ENCODE data around the gene CD2. TPM values are rescaled to one million over a fixed set of nuclear protein-coding genes. Genes with fewer than 3 reads are reported as not detected.

CD2 gene
- total RNA-seq, 2 donors from 2014 or later, result 232 to 298 TPM

DNA sequence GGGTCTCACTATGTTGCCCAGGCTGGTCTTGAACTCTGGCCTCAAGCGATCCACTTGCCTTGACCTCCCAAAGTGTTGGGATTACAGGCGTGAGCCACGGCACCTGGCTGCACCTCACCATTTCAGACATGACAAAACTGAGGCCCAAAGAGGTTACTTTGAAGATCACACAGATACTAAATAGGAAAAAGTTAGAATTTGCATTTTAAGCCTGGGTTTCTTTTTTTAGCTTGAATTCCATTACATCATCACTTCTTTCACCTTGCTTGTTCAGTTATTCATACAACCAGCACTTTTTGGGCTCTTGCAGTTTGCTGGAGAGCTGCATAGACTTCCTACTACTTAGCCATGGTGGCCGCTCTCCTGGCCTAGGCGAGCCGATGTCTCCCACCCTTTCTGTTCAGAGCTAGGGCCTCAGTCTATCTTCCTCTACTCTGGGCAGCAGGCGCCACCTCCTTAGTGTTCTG lies 16.3 kb upstream of the CD2 start:
- Mint-ChIP-seq H3K27me3 (ENCODE audit: low read depth) (no peaks in the 10 kb centered on the region), H3K4me3 (peak overlapping the region; percentile 78 to 93), H3K36me3 (ENCODE audit: insufficient read depth in 2 of 2) (peaks cover 11 to 23% of the 10 kb centered on the region in 2 donors), H3K27ac (peak overlapping the region; percentile 100), H3K4me1 (ENCODE audit: low read depth) (peaks cover 65% of the 10 kb centered on the region), H3K9me3 (peaks cover 8 to 9% of the 10 kb centered on the region in 2 donors)
- ATAC-seq (replicated peaks in 1 of 2) (peak; percentile 59 to 66), DNase-seq (peak; percentile 55 to 70)

- no peaks in the 10 kb centered on the region for H3K27me3 Mint-ChIP-seq (ENCODE audit: low read depth)
- peaks cover 20 to 32% of the 10 kb centered on the region in 2 donors for H3K36me3 Mint-ChIP-seq (ENCODE audit: insufficient read depth in 2 of 2)
- peak overlapping the region; percentile 78 to 93 for H3K4me3 Mint-ChIP-seq
- peak; percentile 71 to 72 for ATAC-seq (replicated peaks in 1 of 2)
- peaks cover 9 to 16% of the 10 kb centered on the region in 2 donors for H3K9me3 Mint-ChIP-seq
- H3K27ac Mint-ChIP-seq, result peak overlapping the region; percentile 100
- peaks cover 65% of the 10 kb centered on the region for H3K4me1 Mint-ChIP-seq (ENCODE audit: low read depth)
- DNase-seq, result peak; percentile 75 to 82
Observed at GRCh38 chr1:116738673-116739370, 15.4 kb upstream of the CD2 start.

- Mint-ChIP-seq H3K4me1 (ENCODE audit: low read depth) (peaks cover 65% of the 10 kb centered on the region), H3K27ac (peak overlapping the region; percentile 100), H3K9me3 (peaks cover 9 to 22% of the 10 kb centered on the region in 2 donors), H3K27me3 (ENCODE audit: low read depth) (no peaks in the 10 kb centered on the region), H3K4me3 (peak overlapping the region; percentile 78 to 93), H3K36me3 (ENCODE audit: insufficient read depth in 2 of 2) (peaks cover 25 to 35% of the 10 kb centered on the region in 2 donors)
- DNase-seq (no peak), ATAC-seq (replicated peaks in 1 of 2) (no peak)
Observed at GRCh38 chr1:116739371-116740012, 14.7 kb upstream of the CD2 start.

DNA sequence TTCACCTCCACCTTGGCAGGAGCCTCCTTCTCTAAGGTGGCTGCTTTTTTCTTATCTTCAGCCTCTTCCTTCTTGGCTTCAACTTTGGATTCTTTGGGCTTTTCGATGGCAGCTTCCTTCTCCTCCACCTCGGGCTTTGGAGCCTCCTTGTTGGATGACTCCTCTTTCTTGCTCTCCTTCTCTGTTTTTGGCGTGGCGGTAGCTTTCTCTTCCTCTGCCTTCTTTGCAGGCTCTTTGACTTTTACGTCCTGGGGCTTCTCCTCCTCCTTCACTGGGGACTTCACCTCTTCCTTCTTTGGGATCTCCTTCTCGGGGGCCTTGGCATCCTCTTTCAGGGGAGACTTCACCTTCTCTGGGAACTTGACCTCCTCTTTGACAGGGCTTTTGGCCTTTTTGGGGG lies 13.9 kb upstream of the CD2 start:
- Mint-ChIP-seq H3K36me3 (ENCODE audit: insufficient read depth in 2 of 2) (peaks cover 32 to 42% of the 10 kb centered on the region in 2 donors), H3K27me3 (ENCODE audit: low read depth) (no peaks in the 10 kb centered on the region), H3K4me1 (ENCODE audit: low read depth) (peaks cover 62% of the 10 kb centered on the region), H3K9me3 (peaks cover 12 to 29% of the 10 kb centered on the region in 2 donors), H3K27ac (peak overlapping the region; percentile 100), H3K4me3 (peak overlapping the region; percentile 78 to 93)
- DNase-seq (no peak), ATAC-seq (replicated peaks in 1 of 2) (no peak)

- Mint-ChIP-seq H3K4me3 (peak overlapping the region; percentile 78 to 93), H3K9me3 (peaks cover 17 to 33% of the 10 kb centered on the region in 2 donors), H3K36me3 (ENCODE audit: insufficient read depth in 2 of 2) (peaks cover 36 to 46% of the 10 kb centered on the region in 2 donors), H3K27ac (peak overlapping the region; percentile 100), H3K27me3 (ENCODE audit: low read depth) (no peaks in the 10 kb centered on the region), H3K4me1 (ENCODE audit: low read depth) (peaks cover 57% of the 10 kb centered on the region)
- no peak for DNase-seq
- ATAC-seq (replicated peaks in 1 of 2), result no peak
Observed at GRCh38 chr1:116740746-116741145, 13.5 kb upstream of the CD2 start.

DNA sequence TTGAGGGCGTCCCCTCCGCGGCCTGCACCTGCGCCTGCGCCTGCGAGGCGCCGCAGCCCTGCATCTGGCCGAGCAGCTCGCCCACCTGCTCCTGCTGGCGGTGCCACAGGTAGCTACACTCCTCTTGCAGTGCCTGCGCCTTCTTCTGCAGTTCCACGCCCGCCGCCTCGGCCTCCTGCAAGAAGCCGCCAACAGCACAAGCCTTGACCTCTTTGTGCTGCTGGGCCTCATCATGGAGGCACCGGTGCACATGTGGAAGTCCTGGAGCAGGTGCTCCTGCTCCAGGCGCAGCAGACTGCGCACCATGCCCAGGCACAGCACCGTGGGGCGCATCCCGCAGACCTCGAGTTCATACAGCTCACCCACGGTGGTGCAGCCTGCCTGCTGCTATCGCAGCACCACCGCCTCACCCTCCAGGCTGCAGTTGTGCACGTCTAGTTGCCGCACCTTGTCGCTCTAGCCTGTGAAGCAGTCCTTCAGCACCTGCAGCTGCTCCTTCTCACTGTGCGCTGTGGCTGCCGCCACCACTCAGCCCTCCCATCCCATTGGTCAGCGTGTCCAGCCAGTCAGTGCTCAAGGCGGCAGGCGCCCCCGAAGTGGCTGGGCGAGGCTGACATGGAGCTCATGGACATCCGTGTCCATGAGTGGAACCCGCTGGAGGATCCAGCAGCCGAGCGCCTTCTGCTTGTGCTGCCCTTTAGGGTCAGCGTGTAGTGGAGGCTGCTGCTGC lies 12.2 kb upstream of the CD2 start:
- H3K9me3 Mint-ChIP-seq, result peaks cover 24 to 39% of the 10 kb centered on the region in 2 donors
- ATAC-seq (replicated peaks in 1 of 2) (no peak), DNase-seq (no peak)
- peaks cover 45% of the 10 kb centered on the region for H3K4me1 Mint-ChIP-seq (ENCODE audit: low read depth)
- peaks cover 43 to 56% of the 10 kb centered on the region in 2 donors for H3K36me3 Mint-ChIP-seq (ENCODE audit: insufficient read depth in 2 of 2)
- H3K27ac Mint-ChIP-seq, result no peak overlapping the region
- H3K4me3 Mint-ChIP-seq, result no peak overlapping the region
- no peaks in the 10 kb centered on the region for H3K27me3 Mint-ChIP-seq (ENCODE audit: low read depth)

GRCh38 chr1:116743535-116743934 lies 10.7 kb upstream of the CD2 start:
- H3K4me3 Mint-ChIP-seq, result no peak overlapping the region
- peaks cover 53 to 68% of the 10 kb centered on the region in 2 donors for H3K36me3 Mint-ChIP-seq (ENCODE audit: insufficient read depth in 2 of 2)
- no peak overlapping the region for H3K27ac Mint-ChIP-seq
- ATAC-seq (replicated peaks in 1 of 2), result no peak
- no peak for DNase-seq
- H3K27me3 Mint-ChIP-seq (ENCODE audit: low read depth), result no peaks in the 10 kb centered on the region
- peaks cover 29% of the 10 kb centered on the region for H3K4me1 Mint-ChIP-seq (ENCODE audit: low read depth)
- peaks cover 28 to 49% of the 10 kb centered on the region in 2 donors for H3K9me3 Mint-ChIP-seq

DNA sequence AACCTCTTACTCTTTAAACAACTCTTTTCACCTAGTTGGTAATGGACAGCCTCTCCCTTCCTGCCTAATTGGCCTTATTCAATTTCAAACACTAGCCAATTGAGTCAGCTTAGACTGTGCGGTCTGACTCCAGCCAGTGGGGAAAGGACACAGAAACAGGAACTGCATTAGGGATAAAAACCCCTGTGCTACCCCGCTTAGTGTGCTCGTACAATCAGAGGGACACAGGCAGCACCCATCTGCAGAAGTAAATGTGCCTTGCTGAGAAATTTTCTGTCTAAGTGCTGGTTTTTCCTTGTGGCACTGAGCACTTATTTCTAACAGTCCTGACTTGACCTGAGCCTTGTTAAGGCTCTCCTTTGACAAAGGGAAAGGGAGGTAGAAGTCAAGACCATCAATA lies 6.0 kb upstream of the CD2 start:
- Mint-ChIP-seq H3K9me3 (peaks cover 27 to 49% of the 10 kb centered on the region in 2 donors), H3K4me3 (no peak overlapping the region), H3K27ac (peak overlapping the region; percentile 3), H3K36me3 (ENCODE audit: insufficient read depth in 2 of 2) (peaks cover 52 to 61% of the 10 kb centered on the region in 2 donors), H3K27me3 (ENCODE audit: low read depth) (no peaks in the 10 kb centered on the region), H3K4me1 (ENCODE audit: low read depth) (peaks cover 21% of the 10 kb centered on the region)
- no peak for DNase-seq
- no peak for ATAC-seq (replicated peaks in 1 of 2)

GRCh38 chr1:116751146-116751545 lies 3.1 kb upstream of the CD2 start:
- peaks cover 27% of the 10 kb centered on the region for H3K4me1 Mint-ChIP-seq (ENCODE audit: low read depth)
- H3K36me3 Mint-ChIP-seq (ENCODE audit: insufficient read depth in 2 of 2), result peaks cover 47 to 59% of the 10 kb centered on the region in 2 donors
- H3K27me3 Mint-ChIP-seq (ENCODE audit: low read depth), result no peaks in the 10 kb centered on the region
- H3K4me3 Mint-ChIP-seq, result peak overlapping the region; percentile 87 to 93
- peak overlapping the region; percentile 99 for H3K27ac Mint-ChIP-seq
- peaks cover 17 to 29% of the 10 kb centered on the region in 2 donors for H3K9me3 Mint-ChIP-seq
- peak in 1 of 2 donors; percentile 34 for ATAC-seq (replicated peaks in 1 of 2)
- DNase-seq, result no peak

DNA sequence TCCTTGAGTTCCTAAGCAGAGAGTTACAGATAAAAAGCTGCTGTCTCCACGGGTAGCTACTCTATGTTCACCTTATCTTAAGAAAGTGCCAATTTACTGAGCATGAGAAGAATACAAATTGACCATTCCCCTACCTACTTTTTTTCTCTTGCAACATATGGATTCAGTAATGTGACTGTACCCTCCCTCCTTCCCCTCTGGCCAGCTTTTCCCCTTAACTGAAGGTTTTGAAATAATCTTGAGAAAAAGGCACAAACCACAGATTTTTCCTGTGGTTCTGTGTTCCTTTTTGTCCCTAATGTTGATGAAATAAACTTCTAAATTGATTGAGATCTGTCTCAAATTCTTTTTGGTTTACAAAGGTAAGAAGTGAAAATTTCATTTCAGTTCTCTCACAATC lies 2.6 kb upstream of the CD2 start:
- Mint-ChIP-seq H3K9me3 (peaks cover 14 to 27% of the 10 kb centered on the region in 2 donors), H3K27me3 (ENCODE audit: low read depth) (no peaks in the 10 kb centered on the region), H3K36me3 (ENCODE audit: insufficient read depth in 2 of 2) (peaks cover 47 to 59% of the 10 kb centered on the region in 2 donors), H3K4me3 (peak overlapping the region; percentile 87 to 93), H3K27ac (peak overlapping the region; percentile 99), H3K4me1 (ENCODE audit: low read depth) (peaks cover 27% of the 10 kb centered on the region)
- ATAC-seq (replicated peaks in 1 of 2), result no peak
- DNase-seq, result no peak

DNA sequence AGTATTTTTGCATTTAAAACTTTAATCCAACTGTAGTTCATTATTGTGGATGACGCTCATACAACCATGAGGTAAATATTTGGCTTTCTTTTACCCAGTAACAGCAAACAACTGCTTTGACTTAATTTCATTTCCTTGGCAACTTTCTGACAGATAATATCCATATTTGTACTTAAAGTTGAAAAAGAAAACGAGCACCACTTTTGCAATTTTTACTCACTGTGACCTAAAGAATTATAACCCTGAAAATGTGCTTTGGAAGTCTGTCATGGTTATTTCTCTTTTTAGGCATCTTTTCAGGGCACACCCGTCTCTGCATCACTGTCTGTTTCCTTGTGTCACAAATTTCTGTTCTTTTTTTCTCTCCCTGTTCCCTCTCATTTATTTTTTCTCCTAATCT lies 918 bp upstream of the CD2 start:
- DNase-seq (no peak), ATAC-seq (replicated peaks in 1 of 2) (no peak)
- H3K9me3 Mint-ChIP-seq, result peaks cover 9 to 14% of the 10 kb centered on the region in 2 donors
- H3K4me3 Mint-ChIP-seq, result peak overlapping the region; percentile 98 to 99
- no peaks in the 10 kb centered on the region for H3K27me3 Mint-ChIP-seq (ENCODE audit: low read depth)
- H3K36me3 Mint-ChIP-seq (ENCODE audit: insufficient read depth in 2 of 2), result peaks cover 43 to 62% of the 10 kb centered on the region in 2 donors
- peaks cover 27% of the 10 kb centered on the region for H3K4me1 Mint-ChIP-seq (ENCODE audit: low read depth)
- H3K27ac Mint-ChIP-seq, result peak overlapping the region; percentile 100

DNA sequence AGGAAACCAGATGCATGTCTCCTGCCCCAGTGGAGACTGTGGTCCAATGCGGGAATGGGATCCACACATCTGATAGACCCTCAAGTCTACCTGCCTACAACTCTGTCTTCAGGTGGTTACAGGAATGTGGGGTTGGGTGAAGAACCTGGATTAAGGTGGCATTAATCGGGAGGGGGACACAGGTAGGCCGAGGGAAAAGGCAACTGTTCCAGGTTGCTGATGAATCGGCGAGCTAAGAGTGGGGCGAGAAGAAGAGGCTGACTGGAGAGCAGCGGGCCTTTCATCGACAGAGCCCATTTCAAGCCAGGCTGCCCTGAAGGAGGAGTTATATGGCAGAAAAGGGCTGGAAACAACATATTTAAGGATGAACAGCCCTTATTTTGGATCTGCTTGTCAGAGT lies 836 bp downstream of the CD2 start:
- Mint-ChIP-seq H3K27ac (peak overlapping the region; percentile 100), H3K9me3 (peaks cover 3% of the 10 kb centered on the region in 2 donors), H3K4me3 (peak overlapping the region; percentile 98 to 99), H3K36me3 (ENCODE audit: insufficient read depth in 2 of 2) (peaks cover 43 to 64% of the 10 kb centered on the region in 2 donors), H3K27me3 (ENCODE audit: low read depth) (no peaks in the 10 kb centered on the region), H3K4me1 (ENCODE audit: low read depth) (peaks cover 27% of the 10 kb centered on the region)
- DNase-seq (no peak), ATAC-seq (replicated peaks in 1 of 2) (no peak)

- no peaks in the 10 kb centered on the region for H3K27me3 Mint-ChIP-seq (ENCODE audit: low read depth)
- peak overlapping the region; percentile 100 for H3K27ac Mint-ChIP-seq
- H3K9me3 Mint-ChIP-seq, result no peaks in the 10 kb centered on the region
Observed at GRCh38 chr1:116755681-116756080, 1.5 kb downstream of the CD2 start.

More at GRCh38 chr1:116755681-116756080, 1.5 kb downstream of the CD2 start:
- ATAC-seq (replicated peaks in 1 of 2) (no peak), DNase-seq (no peak)
- Mint-ChIP-seq H3K36me3 (ENCODE audit: insufficient read depth in 2 of 2) (peaks cover 45 to 67% of the 10 kb centered on the region in 2 donors), H3K4me3 (peak overlapping the region; percentile 98 to 99), H3K4me1 (ENCODE audit: low read depth) (peaks cover 30% of the 10 kb centered on the region)
